ENCODE measurements around the gene CYB5R3.

Gene CYB5R3

GRCh38 chr22:42644422-42645340, 4.5 kb downstream of the CYB5R3 start:
- DNase-seq = no peak

DNA sequence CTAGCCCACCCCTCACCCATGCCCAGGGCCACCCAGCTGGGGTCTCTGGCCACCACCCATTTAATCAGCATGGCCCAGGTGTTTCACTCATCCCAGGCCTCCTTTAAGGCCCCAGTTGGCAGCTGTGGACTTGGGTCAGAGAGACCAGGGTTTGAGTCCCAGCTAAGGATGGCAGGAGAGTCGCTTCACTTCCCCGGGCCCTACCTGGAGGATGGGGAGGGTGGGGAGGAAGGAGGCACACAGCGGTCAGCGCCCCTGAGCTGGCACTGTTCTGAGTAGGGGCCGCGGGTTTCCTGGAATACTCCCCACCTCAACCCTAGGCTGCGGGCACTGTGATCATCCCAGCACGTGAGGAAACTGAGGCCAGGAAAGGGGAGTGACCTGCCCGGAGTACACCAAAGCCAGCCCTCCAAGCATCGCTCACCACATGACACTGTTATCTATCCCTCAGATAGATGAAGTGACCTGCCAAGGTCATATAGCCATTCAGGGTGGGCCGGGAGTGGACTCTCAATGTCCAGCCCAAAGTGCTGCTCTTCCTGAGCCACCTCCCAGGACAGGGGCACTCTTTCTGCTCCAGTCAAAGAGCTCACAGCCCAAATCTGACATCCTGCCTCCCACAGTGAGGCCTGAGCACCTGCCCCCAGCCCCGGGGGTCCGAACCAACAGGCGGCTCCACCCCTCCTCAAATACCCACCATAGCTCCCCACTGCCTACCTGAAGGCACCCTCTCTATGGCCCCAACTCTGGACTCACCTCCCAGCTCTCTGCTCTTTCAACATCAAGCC, 5.4 kb downstream of the CYB5R3 start:
- DNase-seq = no peak

GRCh38 chr22:42642806-42643633, 6.2 kb downstream of the CYB5R3 start:
- DNase-seq = no peak

- no peak for DNase-seq
These were observed 7.3 kb downstream of the CYB5R3 start for GRCh38 chr22:42641801-42642413.

- DNase-seq = no peak
These were observed 9.5 kb downstream of the CYB5R3 start for GRCh38 chr22:42639541-42640241.

DNA sequence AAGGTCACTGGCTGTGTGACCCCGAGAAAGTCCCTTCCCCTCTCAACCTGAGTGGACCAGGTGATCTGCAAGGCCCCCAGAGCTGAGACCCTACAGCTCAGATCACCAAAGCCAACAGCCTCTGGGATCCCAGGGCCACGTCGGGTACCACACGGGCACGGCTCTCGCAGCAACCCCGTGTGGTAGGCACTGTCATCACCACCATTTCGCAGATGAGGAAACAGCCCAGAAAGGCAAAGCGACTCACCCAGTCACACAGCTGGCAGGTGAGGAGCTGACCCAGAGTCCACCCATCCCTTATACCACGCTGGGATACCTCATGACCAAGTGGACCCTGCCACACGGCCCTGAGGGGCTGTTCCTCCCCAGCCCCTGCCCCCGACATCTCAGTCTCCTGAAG, 11.6 kb downstream of the CYB5R3 start:
- no peak for DNase-seq

DNA sequence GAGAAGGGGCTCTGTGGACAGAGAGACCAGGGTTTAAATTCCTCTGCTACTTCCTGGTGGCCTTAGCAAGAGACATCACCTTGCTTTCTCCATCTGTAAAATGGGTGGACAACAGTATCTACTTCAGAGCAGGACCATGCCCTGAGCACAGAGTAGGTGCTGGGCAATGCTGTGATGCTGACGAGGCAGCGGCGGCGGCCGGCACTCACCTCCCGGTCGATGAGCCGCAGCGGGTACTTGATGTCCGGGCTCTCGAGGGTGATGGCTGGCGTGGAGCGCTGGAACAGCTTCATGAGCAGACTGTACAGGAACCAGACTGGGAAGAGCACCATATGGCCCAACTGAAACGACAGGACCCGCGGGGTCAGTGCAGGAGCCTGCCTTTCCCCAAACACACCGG, 12.7 kb downstream of the CYB5R3 start:
- DNase-seq = no peak

- DNase-seq = peak in 1 of 2 donors; percentile 27
These were observed 13.7 kb downstream of the CYB5R3 start for GRCh38 chr22:42635531-42635930.

- no peak for DNase-seq
These were observed 16.2 kb downstream of the CYB5R3 start for GRCh38 chr22:42633013-42633412.

- no peak for DNase-seq
These were observed 17.1 kb downstream of the CYB5R3 start for GRCh38 chr22:42632096-42632495.

- DNase-seq = no peak
These were observed 18.1 kb downstream of the CYB5R3 start for GRCh38 chr22:42630901-42631602.

DNA sequence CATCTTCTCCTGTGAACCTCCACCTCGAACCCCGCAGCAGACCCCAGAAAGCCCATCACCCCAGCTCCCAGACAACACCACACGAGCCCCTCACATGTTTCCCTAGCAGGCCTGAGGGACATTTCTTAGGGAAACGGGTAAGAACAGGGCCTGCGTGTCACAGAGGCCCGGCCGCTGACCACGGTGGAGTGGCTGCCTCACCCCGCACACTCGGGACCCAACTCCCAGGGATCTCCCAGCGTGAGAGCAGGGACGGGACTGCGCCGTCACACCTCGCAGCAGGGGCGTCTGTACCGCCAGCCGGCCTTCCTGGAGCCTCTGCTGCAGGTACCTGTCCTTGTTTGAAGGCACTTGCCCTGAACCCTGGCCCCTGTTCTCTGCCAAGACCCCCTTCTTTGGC, 19.0 kb downstream of the CYB5R3 start:
- DNase-seq = no peak

DNA sequence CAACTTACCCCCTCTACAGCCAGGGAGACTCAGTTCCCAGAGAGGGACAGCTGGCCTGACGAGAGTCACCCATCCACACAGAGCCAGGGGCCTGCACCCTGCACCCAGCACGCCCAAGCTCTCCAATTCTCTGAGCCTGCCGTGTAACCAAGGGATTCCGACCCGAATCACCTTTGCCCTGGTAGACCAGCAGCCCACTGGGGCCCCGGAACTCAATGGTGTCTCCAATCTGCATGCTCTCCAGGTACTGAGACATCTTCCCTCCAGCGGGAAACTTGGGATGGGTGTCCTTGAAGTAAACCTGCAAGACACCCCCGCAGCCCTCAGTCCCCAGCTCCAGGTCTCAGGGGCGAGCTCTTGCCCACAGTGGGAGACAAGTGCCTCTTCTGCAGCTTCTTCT, 21.2 kb downstream of the CYB5R3 start:
- no peak for DNase-seq

DNA sequence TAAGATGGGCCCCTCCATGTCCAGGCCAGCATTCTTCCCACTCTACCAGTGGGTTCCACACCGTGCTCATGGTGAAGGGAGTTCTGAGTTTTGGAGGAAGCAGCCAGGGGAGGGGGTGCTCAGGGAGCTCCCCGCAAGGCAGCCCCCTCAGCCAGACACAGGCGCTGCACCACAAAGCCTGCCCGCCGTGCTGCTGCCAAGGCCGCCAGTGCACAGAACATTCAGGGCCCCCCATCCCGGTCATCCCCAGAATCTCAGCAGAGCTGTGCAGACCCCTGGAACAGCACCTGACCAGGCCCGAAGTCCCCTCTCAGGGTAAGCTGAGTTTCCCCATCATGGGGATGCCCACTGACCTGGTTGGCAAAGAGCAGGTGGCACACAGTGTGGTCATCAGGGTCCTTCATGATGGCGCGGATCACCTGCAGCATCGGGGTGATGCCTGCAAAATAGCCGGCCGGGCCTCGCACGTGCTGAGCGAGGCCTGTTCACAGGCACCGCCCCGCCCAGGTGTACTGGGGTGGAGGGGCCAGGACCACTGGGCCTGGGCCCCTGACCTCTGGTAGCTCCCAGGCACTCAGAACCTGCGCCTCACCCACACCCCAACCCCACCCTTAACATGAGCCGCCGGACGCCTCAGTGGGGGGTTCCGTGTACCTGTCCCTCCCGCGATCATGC, 22.1 kb downstream of the CYB5R3 start:
- no peak for DNase-seq

DNA sequence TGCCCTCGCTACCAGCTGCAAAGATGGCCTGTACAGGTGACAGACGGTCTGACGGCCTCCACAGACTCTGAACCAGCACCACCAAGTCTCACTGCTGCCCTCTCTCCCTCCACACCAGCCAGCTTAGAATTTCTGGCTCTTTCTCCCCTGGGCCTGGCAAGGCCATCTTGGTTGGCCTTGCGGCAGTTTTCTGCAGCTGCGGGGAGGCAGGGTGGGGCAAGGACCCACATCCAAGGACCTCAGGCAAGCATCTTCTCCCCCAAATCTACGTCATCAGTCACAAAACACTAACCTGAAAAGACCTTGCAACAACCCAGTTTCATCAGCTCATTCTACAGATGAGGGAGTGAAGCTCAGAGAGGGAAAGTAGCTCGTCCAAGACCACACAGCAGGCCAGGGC, 22.8 kb downstream of the CYB5R3 start:
- DNase-seq = no peak

GRCh38 chr22:42625416-42625815, 23.8 kb downstream of the CYB5R3 start:
- no peak for DNase-seq

- DNase-seq = no peak
These were observed 24.6 kb downstream of the CYB5R3 start for GRCh38 chr22:42624551-42625106.

- no peak for DNase-seq
These were observed 25.3 kb downstream of the CYB5R3 start for GRCh38 chr22:42623756-42624441.

DNA sequence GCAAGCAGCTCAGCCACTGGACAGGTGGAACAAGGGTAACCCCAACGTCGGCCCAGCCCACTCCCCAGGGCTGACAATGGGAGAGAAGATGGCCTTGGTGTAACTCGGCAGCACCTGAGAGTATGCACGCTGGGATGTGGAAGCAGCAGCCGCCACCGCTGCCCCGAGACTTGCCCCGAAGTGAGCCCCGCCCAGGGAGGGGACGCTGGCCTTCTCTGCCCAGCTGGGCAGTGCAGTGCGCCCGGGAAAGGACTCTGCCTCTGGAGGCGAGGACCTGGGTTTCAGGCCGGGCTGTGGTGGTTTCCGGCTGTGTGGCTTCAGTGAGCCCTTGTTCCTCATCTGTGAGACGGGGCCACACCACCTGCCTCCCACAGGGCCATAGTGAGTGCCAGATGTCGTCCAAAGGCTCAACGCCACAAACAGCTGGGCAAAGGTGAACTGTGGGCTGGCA, 25.9 kb downstream of the CYB5R3 start:
- no peak for DNase-seq

All from stimulated activated CD4-positive, alpha-beta T cell treated with anti-CD3 and anti-CD28 coated beads, Interleukin-2, amount 100 ng/mL, for 24 hours (primary cell).